Measurements from ENCODE around the gene IKBKE. TPM values are rescaled to one million over a fixed set of nuclear protein-coding genes. Genes with fewer than 3 reads are reported as not detected.
A peak's percentile ranks its signal among the peaks of the same experiment; 100 is the strongest.

IKBKE gene
- total RNA-seq, 1 donor from 2014 or later: 7.7 TPM

DNA sequence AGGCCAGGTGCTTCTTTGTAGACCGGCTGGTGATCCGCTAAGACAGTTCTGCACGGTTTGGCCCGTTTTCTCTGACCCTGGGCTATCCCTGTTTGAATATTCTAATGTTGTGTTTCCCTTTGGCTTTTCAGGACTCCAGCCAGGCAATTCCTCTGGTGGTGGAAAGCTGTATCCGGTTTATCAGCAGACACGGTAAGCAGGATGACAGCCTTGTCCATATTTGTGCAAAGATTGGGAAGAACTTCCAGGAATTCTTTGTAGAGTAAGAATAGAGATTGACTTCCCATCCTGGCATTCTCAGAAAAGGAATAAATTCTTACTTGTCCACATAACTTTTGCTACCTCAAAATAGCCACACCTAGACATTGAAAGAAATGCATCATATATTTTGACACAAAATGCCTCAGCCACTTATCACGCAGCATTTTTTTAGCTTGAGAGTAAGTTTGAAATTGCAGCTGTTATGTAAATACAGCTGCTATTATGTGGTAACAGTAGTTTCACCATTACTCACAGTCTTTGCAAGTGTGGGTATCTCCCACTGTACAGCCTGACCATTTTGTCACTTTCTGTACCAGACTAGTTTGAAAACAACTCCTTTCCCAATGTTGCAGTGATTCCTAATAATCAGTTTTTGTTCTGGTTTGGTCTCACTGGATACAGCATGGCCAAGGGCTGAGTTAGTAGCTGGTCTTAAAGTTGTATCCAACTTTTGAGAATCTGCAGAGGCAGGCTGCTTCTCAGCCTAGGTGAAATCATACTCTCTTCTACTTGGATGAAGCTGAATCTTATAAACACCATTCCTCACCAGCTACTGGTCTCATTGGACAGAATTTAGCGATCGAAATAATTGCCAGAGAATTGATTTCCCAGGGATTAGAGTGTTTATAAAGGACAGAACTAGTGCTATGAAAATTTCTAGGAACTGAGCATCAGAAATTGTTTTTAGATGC lies 40.0 kb upstream of the IKBKE start:
- Mint-ChIP-seq H3K9me3 (ENCODE audit: low read depth) (no peaks in the 10 kb centered on the region), H3K36me3 (ENCODE audit: low read depth) (peaks cover 23% of the 10 kb centered on the region), H3K27ac (ENCODE audit: unreplicated experiment) (peak overlapping the region; percentile 86), H3K27me3 (ENCODE audit: low read depth) (no peaks in the 10 kb centered on the region), H3K4me3 (ENCODE audit: unreplicated experiment) (no peak overlapping the region), H3K4me1 (ENCODE audit: low read depth) (peaks cover 20% of the 10 kb centered on the region)
- DNase-seq (ENCODE audit: low spot score): no peak
- TF ChIP-seq, protein P1, sequence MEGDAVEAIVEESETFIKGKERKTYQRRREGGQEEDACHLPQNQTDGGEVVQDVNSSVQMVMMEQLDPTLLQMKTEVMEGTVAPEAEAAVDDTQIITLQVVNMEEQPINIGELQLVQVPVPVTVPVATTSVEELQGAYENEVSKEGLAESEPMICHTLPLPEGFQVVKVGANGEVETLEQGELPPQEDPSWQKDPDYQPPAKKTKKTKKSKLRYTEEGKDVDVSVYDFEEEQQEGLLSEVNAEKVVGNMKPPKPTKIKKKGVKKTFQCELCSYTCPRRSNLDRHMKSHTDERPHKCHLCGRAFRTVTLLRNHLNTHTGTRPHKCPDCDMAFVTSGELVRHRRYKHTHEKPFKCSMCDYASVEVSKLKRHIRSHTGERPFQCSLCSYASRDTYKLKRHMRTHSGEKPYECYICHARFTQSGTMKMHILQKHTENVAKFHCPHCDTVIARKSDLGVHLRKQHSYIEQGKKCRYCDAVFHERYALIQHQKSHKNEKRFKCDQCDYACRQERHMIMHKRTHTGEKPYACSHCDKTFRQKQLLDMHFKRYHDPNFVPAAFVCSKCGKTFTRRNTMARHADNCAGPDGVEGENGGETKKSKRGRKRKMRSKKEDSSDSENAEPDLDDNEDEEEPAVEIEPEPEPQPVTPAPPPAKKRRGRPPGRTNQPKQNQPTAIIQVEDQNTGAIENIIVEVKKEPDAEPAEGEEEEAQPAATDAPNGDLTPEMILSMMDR (IDR thresholded peaks at IDR 0.05): peak; percentile 46

DNA sequence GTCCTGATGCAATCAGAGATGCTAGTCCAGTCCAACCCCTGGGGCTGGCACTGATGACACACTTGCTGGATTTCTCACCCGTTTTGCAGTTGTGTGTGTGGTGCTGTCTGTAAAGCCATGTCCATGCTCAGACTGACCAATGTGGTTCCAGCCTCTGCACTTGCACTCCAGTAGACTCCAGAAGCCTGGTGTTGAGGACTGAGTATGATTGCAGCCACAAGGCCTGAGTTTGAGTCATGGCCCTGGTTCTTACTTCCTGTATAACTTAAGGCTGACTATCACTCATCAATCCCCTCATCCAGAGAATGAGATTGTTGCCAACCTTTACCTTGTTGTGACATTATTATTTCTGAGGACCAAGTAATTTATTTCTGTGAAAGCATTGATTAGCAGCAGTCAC lies 34.8 kb upstream of the IKBKE start:
- H3K27ac Mint-ChIP-seq (ENCODE audit: unreplicated experiment): no peak overlapping the region
- H3K36me3 Mint-ChIP-seq (ENCODE audit: low read depth): peaks cover 36% of the 10 kb centered on the region
- TF ChIP-seq, protein P1 (IDR thresholded peaks at IDR 0.05): no peak
- H3K9me3 Mint-ChIP-seq (ENCODE audit: low read depth): no peaks in the 10 kb centered on the region
- no peaks in the 10 kb centered on the region for H3K27me3 Mint-ChIP-seq (ENCODE audit: low read depth)
- H3K4me1 Mint-ChIP-seq (ENCODE audit: low read depth): peaks cover 4% of the 10 kb centered on the region
- no peak for DNase-seq (ENCODE audit: low spot score)
- no peak overlapping the region for H3K4me3 Mint-ChIP-seq (ENCODE audit: unreplicated experiment)

DNA sequence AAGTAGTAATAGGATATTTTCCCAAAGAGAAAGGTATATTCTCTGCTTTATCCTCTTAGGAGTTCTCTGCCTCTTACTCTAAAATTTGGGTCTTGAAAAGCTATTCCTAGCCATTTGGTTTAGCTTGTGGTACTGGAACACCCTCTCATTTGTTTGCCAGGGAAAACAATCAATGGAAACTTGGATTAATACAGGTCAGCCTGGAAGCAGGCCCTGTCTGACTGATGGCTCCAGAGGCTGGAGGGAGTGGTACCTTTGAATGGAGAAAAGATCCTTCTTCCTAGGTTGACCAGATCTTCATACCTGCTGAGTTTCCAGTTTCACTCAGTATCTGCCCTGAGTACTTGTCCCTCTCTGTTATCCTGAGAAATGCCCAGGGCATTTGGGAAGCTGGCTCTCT lies 31.7 kb upstream of the IKBKE start:
- Mint-ChIP-seq H3K27me3 (ENCODE audit: low read depth) (no peaks in the 10 kb centered on the region), H3K36me3 (ENCODE audit: low read depth) (peaks cover 40% of the 10 kb centered on the region), H3K9me3 (ENCODE audit: low read depth) (no peaks in the 10 kb centered on the region), H3K4me1 (ENCODE audit: low read depth) (no peaks in the 10 kb centered on the region), H3K27ac (ENCODE audit: unreplicated experiment) (no peak overlapping the region), H3K4me3 (ENCODE audit: unreplicated experiment) (no peak overlapping the region)
- DNase-seq (ENCODE audit: low spot score): no peak
- TF ChIP-seq, protein P1 (IDR thresholded peaks at IDR 0.05): no peak

DNA sequence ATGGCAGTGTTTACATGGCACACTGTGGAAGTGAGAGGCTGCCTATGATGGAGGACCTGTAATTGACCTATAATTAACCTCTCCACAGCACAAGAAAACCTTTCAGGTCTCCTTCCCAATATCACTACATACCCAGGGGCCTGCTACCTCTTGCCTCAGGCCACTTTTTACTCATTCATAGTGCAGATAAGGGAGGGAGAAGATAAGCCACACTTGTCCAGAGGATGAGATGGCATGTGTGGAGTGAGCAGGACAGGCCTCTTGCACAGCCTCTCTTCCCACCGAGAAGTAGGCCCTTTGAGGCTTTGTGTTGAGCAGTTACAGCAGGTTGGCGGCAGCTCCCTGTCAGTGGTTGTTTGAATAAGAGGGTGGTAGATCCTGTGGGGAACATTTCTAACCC lies 31.1 kb upstream of the IKBKE start:
- Mint-ChIP-seq H3K4me1 (ENCODE audit: low read depth) (no peaks in the 10 kb centered on the region), H3K4me3 (ENCODE audit: unreplicated experiment) (no peak overlapping the region), H3K9me3 (ENCODE audit: low read depth) (no peaks in the 10 kb centered on the region), H3K36me3 (ENCODE audit: low read depth) (peaks cover 40% of the 10 kb centered on the region), H3K27me3 (ENCODE audit: low read depth) (no peaks in the 10 kb centered on the region), H3K27ac (ENCODE audit: unreplicated experiment) (no peak overlapping the region)
- no peak for DNase-seq (ENCODE audit: low spot score)
- TF ChIP-seq, protein P1 (IDR thresholded peaks at IDR 0.05): no peak

DNA sequence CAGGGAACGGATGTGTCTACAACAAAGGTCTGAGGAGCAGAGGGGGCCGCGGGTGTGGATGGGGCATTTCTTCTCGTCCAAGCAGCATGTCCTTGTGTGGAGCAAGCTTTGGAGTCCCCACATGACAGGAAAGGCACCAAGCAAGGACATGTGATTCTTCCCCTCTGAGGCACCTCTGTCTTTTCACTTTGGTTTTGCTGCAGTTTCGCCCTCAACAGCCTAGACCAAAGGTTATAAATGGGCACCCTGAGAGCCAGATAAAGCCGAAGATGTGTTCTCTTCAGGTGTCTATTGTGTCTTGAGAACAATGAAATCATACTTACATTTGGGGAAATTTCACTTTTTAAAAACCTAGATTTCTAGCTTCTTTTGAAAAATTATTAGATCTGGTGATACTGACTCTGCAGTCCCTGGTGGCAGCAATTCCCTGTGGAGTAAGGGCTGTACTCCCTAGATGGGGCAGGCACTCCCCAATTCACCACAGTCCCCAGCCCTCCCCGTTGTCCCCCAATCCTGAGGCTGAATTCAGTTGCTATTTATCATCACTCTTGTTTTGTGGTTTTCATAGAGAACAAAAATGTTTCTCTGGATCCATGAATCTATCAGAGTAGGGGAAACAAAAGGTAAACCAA lies 28.8 kb upstream of the IKBKE start:
- DNase-seq (ENCODE audit: low spot score): no peak
- Mint-ChIP-seq H3K9me3 (ENCODE audit: low read depth) (no peaks in the 10 kb centered on the region), H3K4me3 (ENCODE audit: unreplicated experiment) (no peak overlapping the region), H3K27ac (ENCODE audit: unreplicated experiment) (no peak overlapping the region), H3K27me3 (ENCODE audit: low read depth) (no peaks in the 10 kb centered on the region), H3K36me3 (ENCODE audit: low read depth) (peaks cover 43% of the 10 kb centered on the region), H3K4me1 (ENCODE audit: low read depth) (peaks cover 3% of the 10 kb centered on the region)
- TF ChIP-seq, protein P1 (IDR thresholded peaks at IDR 0.05): no peak
